Right lobe of liver (tissue), 4 donors: ENCODE measurements around the gene EMILIN3.

Experiments used
- CTCF ChIP-seq, 4 donors: fragments of 200-600 bp in 3 of 4; fragments of 450-650 bp in 1 of 4; IDR thresholded peaks; one replicate each; pipeline versions ENCODE4 v1.5.1 to v1.8.0; 2016 to 2022; ENCODE audit warnings: antibody characterized with exemption in 4 of 4, mild to moderate bottlenecking in 2 of 4
- POLR2A ChIP-seq: fragments of 450-650 bp; IDR thresholded peaks from one replicate; pipeline ENCODE4 v1.6.1; 2017; ENCODE audit warnings: antibody characterized with exemption, mild to moderate bottlenecking
- donor health status: DM: no; HTN: no; CAD: no.
- donor health status: DM: no; HTN: no; CAD: no.
- donor health status: DM: no; HTN: yes; CAD: no.

GRCh38 chr20:41390889-41391288 lies 24.3 kb upstream of the EMILIN3 start:
- TF ChIP-seq CTCF (IDR thresholded peaks at IDR 0.05) (no peak), POLR2A (no peak)
